Ectodermal cell (in vitro differentiated cells): Measurements from ENCODE around the gene ACTG2.

Experiments
- H3K27ac ChIP-seq: 2 replicates; pipeline ENCODE4 v1.7.0; 2013; ENCODE audit warnings: mild to moderate bottlenecking, low read depth, low read length; ENCODE audit not compliant: insufficient read depth, poor library complexity, severe bottlenecking
- H3K27me3 ChIP-seq: 2 replicates; pipeline ENCODE4 v1.7.0; 2013; ENCODE audit warnings: mild to moderate bottlenecking, low read length; ENCODE audit not compliant: insufficient read depth, control insufficient read depth, poor library complexity, severe bottlenecking
- H3K36me3 ChIP-seq: one replicate; pipeline ENCODE4 v1.7.0; 2013; ENCODE audit warnings: low read length; ENCODE audit not compliant: control insufficient read depth, insufficient read depth
- H3K4me1 ChIP-seq: one replicate; pipeline ENCODE4 v1.7.0; 2013; ENCODE audit warnings: low read length; ENCODE audit not compliant: control insufficient read depth, insufficient read depth
- H3K4me3 ChIP-seq: 2 replicates; pipeline ENCODE4 v1.7.0; 2013; ENCODE audit warnings: low read depth, low read length, control low read depth; ENCODE audit not compliant: insufficient read depth
- H3K9me3 ChIP-seq: 2 replicates; pipeline ENCODE4 v1.7.0; 2013; ENCODE audit warnings: mild to moderate bottlenecking, low read length, moderate library complexity; ENCODE audit not compliant: control insufficient read depth
- WGBS, 2 experiments: methylation state at CpG; one replicate each; pipeline ENCODE4 v1.1.7; 2013; ENCODE audit warnings: missing lambda C conversion rate in 2 of 2; 5-methylcytosine and 5-hydroxymethylcytosine counted together

The ACTG2 gene

GRCh38 chr2:73949802-73950201 lies 57.0 kb downstream of the ACTG2 start:
- H3K4me1 ChIP-seq: no peaks in the 10 kb centered on the region
- H3K4me3 ChIP-seq: no peak overlapping the region
- H3K36me3 ChIP-seq: peaks cover 43% of the 10 kb centered on the region
- no peaks in the 10 kb centered on the region for H3K27me3 ChIP-seq
- no peak overlapping the region for H3K27ac ChIP-seq
- no peaks in the 10 kb centered on the region for H3K9me3 ChIP-seq

DNA sequence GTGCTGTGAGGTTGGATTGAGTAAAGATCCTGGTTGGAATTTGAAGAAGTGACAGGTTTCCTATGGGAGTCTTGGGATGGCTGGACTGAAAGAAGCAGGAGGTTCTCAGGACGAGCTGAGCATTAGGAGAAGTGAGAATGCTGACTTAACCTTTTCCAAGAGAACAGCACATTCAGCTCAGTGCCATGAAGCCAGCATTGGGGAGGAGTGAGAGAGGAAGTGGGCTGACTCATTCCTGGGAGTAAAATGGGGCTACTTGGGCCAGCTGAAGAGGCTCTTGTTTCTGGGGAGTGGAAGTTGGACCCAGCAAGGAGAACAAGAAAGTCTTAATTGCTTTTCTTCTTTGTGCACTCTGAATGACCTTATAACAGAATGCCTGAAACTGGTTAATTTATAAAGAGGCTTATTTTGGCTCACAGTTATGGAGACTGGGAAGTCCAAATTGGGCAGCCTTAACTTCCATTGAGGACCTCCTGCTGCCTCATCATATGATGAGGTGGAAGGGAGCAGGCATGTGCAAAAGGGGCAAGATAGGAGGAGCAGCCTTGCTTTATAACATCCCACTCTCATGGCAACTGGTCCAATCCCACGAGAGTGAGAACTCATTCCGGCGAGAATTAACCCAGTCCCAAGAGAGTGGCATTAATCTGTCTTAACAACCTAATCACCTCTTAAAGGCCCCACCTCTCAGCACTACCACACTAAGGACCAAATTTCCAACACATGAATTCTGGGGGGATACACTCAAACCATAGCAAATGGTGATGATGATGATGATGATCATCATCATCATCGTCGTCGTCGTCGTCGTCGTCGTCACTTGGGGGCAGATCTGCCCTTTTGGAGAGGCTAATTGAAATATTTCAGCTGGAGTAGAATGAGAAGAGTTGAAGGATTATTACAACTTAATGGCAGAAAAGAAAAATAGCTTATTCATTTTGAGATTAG lies 60.0 kb downstream of the ACTG2 start:
- Histone ChIP-seq H3K4me3 (no peak overlapping the region), H3K4me1 (no peaks in the 10 kb centered on the region), H3K27ac (no peak overlapping the region), H3K27me3 (no peaks in the 10 kb centered on the region), H3K9me3 (no peaks in the 10 kb centered on the region), H3K36me3 (peaks cover 38% of the 10 kb centered on the region)
- 83 to 85% methylated on average over 12 of the region's 12 CpGs for WGBS, 2 experiments

GRCh38 chr2:73956218-73956865 lies 63.5 kb downstream of the ACTG2 start:
- H3K36me3 ChIP-seq: peaks cover 37% of the 10 kb centered on the region
- 96 to 98% methylated on average over 5 of the region's 5 CpGs for WGBS, 2 experiments
- H3K27me3 ChIP-seq: no peaks in the 10 kb centered on the region
- no peaks in the 10 kb centered on the region for H3K4me1 ChIP-seq
- H3K4me3 ChIP-seq: no peak overlapping the region
- no peaks in the 10 kb centered on the region for H3K9me3 ChIP-seq
- H3K27ac ChIP-seq: no peak overlapping the region

- WGBS, 2 experiments: 85 to 93% methylated on average over 4 of the region's 4 CpGs
Measured at GRCh38 chr2:73961274-73961673, 68.5 kb downstream of the ACTG2 start.

DNA sequence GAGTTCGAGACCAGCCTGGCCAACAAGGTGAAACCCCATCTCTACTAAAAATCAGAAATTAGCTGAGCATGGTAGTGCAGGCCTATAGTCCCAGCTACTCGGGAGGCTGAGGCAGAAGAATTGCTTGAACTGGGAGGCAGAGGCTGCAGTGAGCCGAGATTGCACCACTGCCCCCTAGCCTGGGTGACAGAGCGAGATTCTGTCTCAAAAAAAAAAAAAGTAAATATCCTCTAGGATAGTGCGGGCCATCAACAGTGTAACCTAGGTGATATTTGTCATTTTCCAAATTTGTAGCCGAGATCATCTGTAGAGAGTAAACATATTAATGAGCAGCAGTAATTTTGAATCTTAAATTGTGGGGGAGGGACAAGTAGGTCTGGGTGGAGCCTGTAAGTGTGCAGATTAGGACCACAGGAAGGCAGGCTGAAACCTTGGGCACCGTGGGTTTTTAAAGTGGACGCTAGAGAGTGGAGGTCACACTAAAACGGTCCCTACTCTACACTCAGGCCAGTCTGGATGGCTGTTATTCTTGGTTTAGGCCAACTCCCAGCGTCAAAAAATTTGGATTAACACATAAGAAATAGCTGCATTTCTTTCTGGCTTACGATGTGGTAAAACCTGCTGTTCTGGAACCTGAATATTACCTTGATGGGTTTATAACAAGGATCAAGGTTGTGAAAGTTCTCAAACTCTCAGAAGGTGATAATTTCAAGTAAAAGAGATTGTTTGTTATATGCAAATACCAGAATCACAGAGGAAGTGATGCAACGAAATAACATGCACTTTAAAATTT lies 69.2 kb downstream of the ACTG2 start:
- Histone ChIP-seq H3K4me1 (no peaks in the 10 kb centered on the region), H3K27ac (no peak overlapping the region), H3K9me3 (no peaks in the 10 kb centered on the region), H3K27me3 (no peaks in the 10 kb centered on the region), H3K4me3 (no peak overlapping the region), H3K36me3 (peaks cover 12% of the 10 kb centered on the region)
- WGBS, 2 experiments: 89 to 90% methylated on average over 12 of the region's 12 CpGs

More at GRCh38 chr2:73961274-73961673, 68.5 kb downstream of the ACTG2 start:
- Histone ChIP-seq H3K9me3 (no peaks in the 10 kb centered on the region), H3K27ac (no peak overlapping the region), H3K4me1 (no peaks in the 10 kb centered on the region), H3K27me3 (no peaks in the 10 kb centered on the region), H3K4me3 (no peak overlapping the region), H3K36me3 (peaks cover 12% of the 10 kb centered on the region)

DNA sequence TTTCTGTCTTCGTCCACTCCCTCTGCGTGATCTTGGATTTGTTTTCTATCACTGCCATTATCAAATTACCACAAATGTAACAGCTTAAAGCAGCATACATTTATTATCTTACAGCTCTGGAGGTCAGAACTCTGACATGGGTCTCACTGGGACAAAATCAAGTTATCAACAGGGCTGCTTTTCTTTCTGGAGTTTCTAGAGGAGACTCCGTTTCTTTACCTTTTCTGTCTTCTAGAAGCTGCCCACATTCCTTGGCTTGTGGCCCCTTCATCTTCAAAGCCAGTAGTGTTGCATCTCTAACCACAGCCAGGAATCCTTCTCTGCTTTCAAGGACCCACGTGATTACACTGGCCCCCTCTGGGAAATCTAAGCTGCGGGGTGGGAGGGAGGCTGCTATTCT lies 70.0 kb downstream of the ACTG2 start:
- no peak overlapping the region for H3K27ac ChIP-seq
- peaks cover 12% of the 10 kb centered on the region for H3K36me3 ChIP-seq
- no peak overlapping the region for H3K4me3 ChIP-seq
- no peaks in the 10 kb centered on the region for H3K27me3 ChIP-seq
- no peaks in the 10 kb centered on the region for H3K9me3 ChIP-seq
- 89 to 93% methylated on average over 5 of the region's 5 CpGs for WGBS, 2 experiments
- no peaks in the 10 kb centered on the region for H3K4me1 ChIP-seq

DNA sequence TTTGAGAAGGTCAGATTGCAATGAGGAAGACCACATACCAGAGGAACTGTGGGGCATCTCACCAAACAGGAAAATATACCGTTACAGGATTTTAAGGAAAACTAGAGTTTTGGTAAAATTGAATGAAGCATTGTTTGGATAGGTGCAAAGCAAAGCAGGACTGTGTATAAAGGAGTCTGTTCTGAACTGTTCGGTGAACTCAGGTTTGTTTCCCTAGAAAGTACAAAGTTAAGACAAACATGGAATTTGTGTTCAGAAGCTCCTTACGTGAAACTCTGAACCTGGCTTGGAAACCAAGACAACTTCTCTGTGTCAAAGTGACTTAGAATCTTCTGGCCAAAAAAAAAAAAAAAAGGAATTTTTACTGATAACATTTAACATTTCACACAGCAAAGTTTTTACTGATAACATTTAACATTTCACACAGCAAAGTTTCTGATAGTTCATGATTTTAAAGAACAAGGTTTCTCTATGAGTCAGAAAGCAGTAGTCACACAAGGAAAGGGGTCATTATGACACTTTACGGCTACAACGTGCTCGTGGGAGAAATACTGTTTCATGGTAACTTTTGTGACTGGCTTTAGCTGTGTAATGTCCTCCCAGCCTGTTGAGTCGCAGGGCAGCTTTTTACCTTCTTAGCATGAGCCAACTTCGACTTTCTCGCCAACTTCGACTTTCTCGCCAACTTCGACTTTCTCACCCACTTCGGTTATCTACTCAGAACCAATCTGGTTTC lies 70.7 kb downstream of the ACTG2 start:
- H3K27ac ChIP-seq: no peak overlapping the region
- H3K27me3 ChIP-seq: no peaks in the 10 kb centered on the region
- peaks cover 7% of the 10 kb centered on the region for H3K36me3 ChIP-seq
- no peak overlapping the region for H3K4me3 ChIP-seq
- WGBS, 2 experiments: 91 to 94% methylated on average over 13 of the region's 13 CpGs
- no peaks in the 10 kb centered on the region for H3K4me1 ChIP-seq
- H3K9me3 ChIP-seq: no peaks in the 10 kb centered on the region

DNA sequence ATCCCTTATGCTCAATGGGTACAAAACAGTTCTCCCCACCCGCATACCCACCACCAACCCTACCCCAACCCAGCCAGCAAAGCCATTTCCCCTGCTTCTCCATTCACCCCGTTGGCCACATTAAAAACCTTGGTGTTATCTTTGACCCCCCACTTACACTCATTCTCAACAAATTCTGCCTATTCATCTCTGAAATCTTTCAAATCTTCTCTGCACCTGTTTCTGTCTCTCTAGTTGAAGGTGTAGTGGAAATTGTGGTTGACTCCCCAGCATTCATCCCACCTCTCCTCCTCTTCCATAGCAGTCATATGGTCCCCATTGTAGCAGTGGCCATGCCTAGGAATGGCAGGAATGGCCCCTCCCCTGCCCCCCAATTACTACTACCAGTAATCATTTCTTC lies 71.4 kb downstream of the ACTG2 start:
- no peaks in the 10 kb centered on the region for H3K9me3 ChIP-seq
- H3K4me3 ChIP-seq: no peak overlapping the region
- H3K36me3 ChIP-seq: peaks cover 3% of the 10 kb centered on the region
- no peaks in the 10 kb centered on the region for H3K4me1 ChIP-seq
- WGBS, 2 experiments: 83 to 87% methylated on average over 2 of the region's 2 CpGs
- no peaks in the 10 kb centered on the region for H3K27me3 ChIP-seq
- no peak overlapping the region for H3K27ac ChIP-seq

- no peaks in the 10 kb centered on the region for H3K36me3 ChIP-seq
Measured at GRCh38 chr2:73965053-73965452, 72.2 kb downstream of the ACTG2 start.

More at GRCh38 chr2:73965053-73965452, 72.2 kb downstream of the ACTG2 start:
- H3K4me1 ChIP-seq: no peaks in the 10 kb centered on the region
- no peak overlapping the region for H3K4me3 ChIP-seq
- no peaks in the 10 kb centered on the region for H3K27me3 ChIP-seq
- no peak overlapping the region for H3K27ac ChIP-seq
- WGBS, 2 experiments: 92 to 97% methylated on average over 3 of the region's 3 CpGs
- no peaks in the 10 kb centered on the region for H3K9me3 ChIP-seq
